Tracheal epithelial cell (primary cell): ENCODE results near the gene PWP1. TPM values are rescaled to one million over a fixed set of nuclear protein-coding genes. Genes with fewer than 3 reads are reported as not detected.

Source experiments
- total RNA-seq: library from RNA; depleted of rRNA; stranded (reverse); fragments of >200 nt; gene quantifications from 2 replicates; pipeline ENCODE4 v1.2.1, GENCODE V29; 2014

The PWP1 gene
- total RNA-seq: 50.5 and 95.9 TPM in 2 replicates

DNA sequence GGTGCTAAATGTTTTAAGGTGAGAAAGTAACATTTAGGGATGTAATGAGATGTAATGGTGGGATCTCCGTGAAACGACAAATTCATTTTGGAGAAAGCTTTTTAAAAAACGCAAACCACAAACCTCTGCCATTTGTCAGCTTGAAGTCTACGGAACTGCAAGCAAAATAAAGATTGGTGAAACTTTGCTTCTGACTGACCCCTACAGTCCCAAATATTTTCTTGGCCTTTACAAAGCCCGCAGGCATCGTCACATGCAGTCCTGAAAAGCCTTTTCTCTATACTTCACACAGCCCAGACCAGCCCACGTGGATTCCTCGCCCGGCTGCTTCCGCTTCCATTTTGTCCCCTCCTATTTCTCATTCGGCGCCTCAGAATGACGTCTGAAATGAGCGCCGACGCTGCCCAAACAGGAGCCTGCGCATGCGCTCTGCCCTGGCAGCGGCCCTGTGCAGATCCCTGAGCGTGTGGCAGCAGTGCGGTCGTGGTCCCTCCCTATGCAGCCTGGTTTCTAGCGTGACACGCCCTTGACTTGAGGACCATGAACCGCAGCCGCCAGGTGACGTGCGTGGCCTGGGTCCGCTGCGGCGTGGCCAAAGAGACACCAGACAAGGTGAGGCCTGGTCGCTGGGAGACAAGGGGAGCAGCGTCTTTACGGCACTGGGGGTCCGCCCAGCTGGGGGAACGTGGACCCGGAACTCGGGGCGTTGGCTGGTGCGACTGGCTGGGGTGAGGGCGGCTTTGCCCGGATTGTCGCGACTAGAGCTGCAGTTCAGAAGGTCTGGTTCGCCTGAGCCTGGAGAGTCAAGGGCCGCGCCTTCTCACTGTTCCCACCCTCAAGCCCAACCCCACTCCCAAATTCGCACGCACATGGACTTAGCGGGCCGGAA, at the start of gene PWP1:
PWP1 (plus strand) TSS at position 440 of the 889 bp plus-strand sequence; CDS start at position 541, 101 bp downstream.

DNA sequence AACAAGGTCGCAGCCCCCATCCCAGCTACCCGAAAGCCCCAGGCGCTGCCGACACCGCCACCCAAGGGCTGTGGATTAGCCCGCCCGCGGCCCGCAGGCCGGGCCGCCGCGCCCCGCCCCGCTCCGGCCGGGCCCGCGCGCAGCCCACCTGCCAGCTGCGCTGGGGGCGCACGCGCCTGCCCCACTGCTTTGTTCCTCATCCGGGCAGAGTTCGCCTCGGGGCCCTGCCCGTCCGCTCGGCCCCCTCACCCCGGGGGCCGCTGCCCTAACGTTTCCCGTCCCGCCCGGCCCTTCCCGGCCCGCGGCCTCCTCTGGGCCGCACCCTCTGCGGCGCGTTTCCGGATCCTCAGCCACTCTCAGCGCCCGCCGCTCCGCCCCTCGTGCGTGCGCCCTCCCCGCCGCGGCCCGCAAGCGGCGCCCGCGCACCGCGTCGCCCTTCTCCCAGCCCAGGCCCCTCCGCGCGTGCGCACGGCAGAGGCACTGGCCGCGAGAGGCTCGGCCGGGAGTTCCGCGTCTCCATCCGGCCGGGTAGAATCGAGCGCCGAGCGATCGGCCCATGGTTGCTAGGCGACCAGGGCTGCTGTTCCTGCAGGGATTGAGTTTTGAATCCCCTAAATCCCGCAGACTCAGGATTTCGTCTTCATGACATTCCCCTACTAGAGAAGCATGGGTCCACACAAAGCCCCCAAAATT, 75.4 kb downstream of the PWP1 start, which contains the start of gene PRDM4:
PRDM4 (minus strand) TSS at position 329 of the 693 bp plus-strand sequence. CDS start 622 bp downstream, outside the sequence.

Other genes starting within 250 kb of the PWP1 start
- 28.3 and 28.9 TPM in 2 replicates for gene PRDM4, start 75.3 kb downstream of the PWP1 start, total RNA-seq
- not detected in 2 replicates for gene ASCL4, start 88.9 kb downstream of the PWP1 start, total RNA-seq